HUES64 (cell line): ENCODE results near the gene TBX3.

ENCODE experiments used
- H3K27ac ChIP-seq: 2 replicates; pipeline ENCODE4 v1.7.0; 2013; ENCODE audit warnings: low read depth, low read length, inconsistent platforms
- H3K27me3 ChIP-seq: 2 replicates; pipeline ENCODE4 v1.6.1; 2013; ENCODE audit warnings: mild to moderate bottlenecking, low read length; ENCODE audit not compliant: insufficient read depth
- H3K36me3 ChIP-seq: 2 replicates; pipeline ENCODE4 v1.6.1; 2013; ENCODE audit warnings: mild to moderate bottlenecking, low read length; ENCODE audit not compliant: insufficient read depth
- H3K4me1 ChIP-seq: 2 replicates; pipeline ENCODE4 v1.6.1; 2013; ENCODE audit warnings: mild to moderate bottlenecking, low read length, moderate library complexity; ENCODE audit not compliant: insufficient read depth
- H3K4me3 ChIP-seq: 2 replicates; pipeline ENCODE4 v1.5.1; 2013; ENCODE audit warnings: mild to moderate bottlenecking, low read length, moderate library complexity
- H3K9ac ChIP-seq: 2 replicates; pipeline ENCODE4 v1.6.1; 2013; ENCODE audit warnings: mild to moderate bottlenecking, low read depth, low read length
- H3K9me3 ChIP-seq: 2 replicates; pipeline ENCODE4 v1.6.1; 2013; ENCODE audit warnings: low read depth, low read length; ENCODE audit not compliant: insufficient read depth
- WGBS: fragments of 150-250, 120-280 bp; methylation state at CpG from one replicate; pipeline ENCODE4 v1.1.7; 2013; ENCODE audit warnings: missing lambda C conversion rate; 5-methylcytosine and 5-hydroxymethylcytosine counted together

TBX3 gene

GRCh38 chr12:114682106-114682784 is 1.7 kb downstream of the TBX3 start:
- H3K27me3 ChIP-seq: peaks cover 98% of the 10 kb centered on the region
- H3K27ac ChIP-seq: no peak overlapping the region
- peak overlapping the region; percentile 58 for H3K4me3 ChIP-seq
- H3K9me3 ChIP-seq: no peaks in the 10 kb centered on the region
- 3% methylated on average over 10 of the region's 10 CpGs for WGBS
- H3K4me1 ChIP-seq: peaks cover 67% of the 10 kb centered on the region
- H3K36me3 ChIP-seq: no peaks in the 10 kb centered on the region
- H3K9ac ChIP-seq: no peak overlapping the region

- H3K27ac ChIP-seq: no peak overlapping the region
- no peaks in the 10 kb centered on the region for H3K36me3 ChIP-seq
- H3K27me3 ChIP-seq: peaks cover 98% of the 10 kb centered on the region
- no peaks in the 10 kb centered on the region for H3K9me3 ChIP-seq
- WGBS: 6% methylated on average over 14 of the region's 17 CpGs
- H3K9ac ChIP-seq: no peak overlapping the region
- peak overlapping the region; percentile 58; the same call in 1 of the 2 replicates for H3K4me3 ChIP-seq
- H3K4me1 ChIP-seq: peaks cover 65% of the 10 kb centered on the region
Observed at GRCh38 chr12:114681116-114681871, 2.7 kb downstream of the TBX3 start.

DNA sequence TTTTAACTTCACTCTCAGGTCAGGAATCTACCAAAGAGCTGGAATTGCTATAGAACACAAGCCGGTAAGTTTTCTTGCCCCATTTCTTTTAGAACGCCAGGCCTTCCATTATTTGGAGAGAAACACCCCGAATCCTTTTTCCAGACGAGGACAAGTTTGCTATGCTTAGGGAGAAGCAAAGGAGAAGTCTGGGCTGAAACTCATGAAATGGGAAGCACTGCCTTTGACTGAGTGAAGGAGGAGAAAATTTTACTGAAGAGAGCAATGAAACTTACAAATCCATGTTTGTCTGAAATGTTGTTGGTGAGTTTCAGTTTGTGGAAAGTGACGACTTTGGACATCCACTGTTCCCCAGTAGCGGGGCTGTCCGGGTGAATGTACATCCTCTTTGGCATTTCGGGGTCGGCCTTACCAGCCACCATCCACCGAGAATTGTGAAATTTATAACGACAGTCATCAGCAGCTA is 3.3 kb downstream of the TBX3 start:
- Histone ChIP-seq H3K4me3 (no peak overlapping the region), H3K27ac (no peak overlapping the region), H3K9me3 (no peaks in the 10 kb centered on the region), H3K4me1 (peaks cover 67% of the 10 kb centered on the region), H3K36me3 (no peaks in the 10 kb centered on the region), H3K27me3 (peaks cover 98% of the 10 kb centered on the region), H3K9ac (no peak overlapping the region)
- 4% methylated on average over 11 of the region's 11 CpGs for WGBS

- peaks cover 98% of the 10 kb centered on the region for H3K27me3 ChIP-seq
- no peak overlapping the region for H3K27ac ChIP-seq
- H3K9ac ChIP-seq: no peak overlapping the region
- peaks cover 66% of the 10 kb centered on the region for H3K4me1 ChIP-seq
- H3K4me3 ChIP-seq: no peak overlapping the region; the same call in 1 of the 2 replicates
- no peaks in the 10 kb centered on the region for H3K9me3 ChIP-seq
- H3K36me3 ChIP-seq: no peaks in the 10 kb centered on the region
- 4% methylated on average over 10 of the region's 11 CpGs for WGBS
Observed at GRCh38 chr12:114679942-114680341, 4.0 kb downstream of the TBX3 start.

GRCh38 chr12:114679452-114679875 is 4.5 kb downstream of the TBX3 start:
- H3K9me3 ChIP-seq: no peaks in the 10 kb centered on the region
- peaks cover 65% of the 10 kb centered on the region for H3K4me1 ChIP-seq
- H3K36me3 ChIP-seq: no peaks in the 10 kb centered on the region
- H3K27ac ChIP-seq: no peak overlapping the region
- H3K9ac ChIP-seq: no peak overlapping the region
- 0 out of 2 replicates have a peak overlapping the region, but pooled peaks have one; percentile 3 for H3K4me3 ChIP-seq
- WGBS: 2% methylated on average over 10 of the region's 10 CpGs
- peaks cover 98% of the 10 kb centered on the region for H3K27me3 ChIP-seq

- no peaks in the 10 kb centered on the region for H3K36me3 ChIP-seq
- H3K9me3 ChIP-seq: no peaks in the 10 kb centered on the region
- peaks cover 100% of the 10 kb centered on the region for H3K27me3 ChIP-seq
- H3K27ac ChIP-seq: no peak overlapping the region
- 62% methylated on average over 2 of the region's 2 CpGs for WGBS
- H3K9ac ChIP-seq: no peak overlapping the region
- H3K4me1 ChIP-seq: peaks cover 65% of the 10 kb centered on the region
- no peak overlapping the region for H3K4me3 ChIP-seq
Observed at GRCh38 chr12:114678718-114679117, 5.3 kb downstream of the TBX3 start.

DNA sequence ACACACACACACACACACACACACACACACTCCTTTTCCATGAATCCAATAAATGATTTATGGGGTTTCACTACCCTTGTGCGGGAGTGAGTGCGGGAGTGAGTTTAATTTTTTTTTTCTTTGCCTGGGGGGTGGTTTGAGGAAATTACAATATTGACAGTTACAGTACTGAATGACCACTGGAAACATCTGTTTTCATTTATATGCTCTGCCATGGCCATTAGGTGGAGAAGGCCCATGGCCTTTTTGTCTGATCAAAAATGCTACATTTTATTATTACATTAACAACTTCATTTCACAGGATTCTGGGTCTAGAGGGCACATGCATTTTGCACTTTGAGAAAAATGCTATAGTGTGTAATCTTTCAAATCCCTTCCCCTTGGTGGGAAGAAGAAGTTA is 5.9 kb downstream of the TBX3 start:
- no peak overlapping the region for H3K9ac ChIP-seq
- peaks cover 58% of the 10 kb centered on the region for H3K4me1 ChIP-seq
- H3K27me3 ChIP-seq: peaks cover 100% of the 10 kb centered on the region
- no peak overlapping the region for H3K4me3 ChIP-seq
- WGBS: 79% methylated on average over 2 of the region's 2 CpGs
- H3K27ac ChIP-seq: no peak overlapping the region
- no peaks in the 10 kb centered on the region for H3K9me3 ChIP-seq
- no peaks in the 10 kb centered on the region for H3K36me3 ChIP-seq

DNA sequence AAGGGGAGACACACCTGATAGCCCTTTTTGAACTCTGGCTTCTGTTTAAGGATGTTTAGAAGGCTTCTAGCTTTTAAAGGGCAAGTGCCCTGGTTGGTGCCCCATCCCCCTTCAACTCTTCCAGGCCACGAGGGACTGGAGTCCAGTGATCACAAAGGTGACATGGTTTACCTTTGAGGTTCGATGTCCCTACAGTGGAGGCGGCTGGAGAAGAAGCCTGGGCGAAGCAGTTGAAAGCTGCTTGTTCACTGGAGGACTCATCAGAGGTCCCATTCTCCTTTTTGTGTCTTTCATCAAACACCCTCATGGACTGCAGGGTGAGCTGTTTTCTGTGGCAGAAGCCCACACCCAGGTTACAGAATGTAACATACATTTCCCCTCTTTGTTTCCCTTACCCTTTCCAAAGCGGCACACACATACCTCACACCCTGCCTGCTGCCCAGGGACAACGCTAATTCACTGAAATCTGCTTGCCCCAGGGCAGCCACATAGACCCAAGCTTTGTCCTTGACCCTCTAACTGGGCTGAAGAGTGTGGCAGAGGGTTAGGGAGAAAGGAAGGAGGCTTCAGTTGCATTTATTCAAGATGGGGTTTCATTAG is 7.7 kb downstream of the TBX3 start:
- Histone ChIP-seq H3K4me1 (peaks cover 48% of the 10 kb centered on the region), H3K27ac (no peak overlapping the region), H3K36me3 (no peaks in the 10 kb centered on the region), H3K9ac (no peak overlapping the region), H3K9me3 (no peaks in the 10 kb centered on the region), H3K27me3 (peaks cover 100% of the 10 kb centered on the region), H3K4me3 (no peak overlapping the region; the same call in 1 of the 2 replicates)
- WGBS: 15% methylated on average over 6 of the region's 6 CpGs

- no peak overlapping the region for H3K9ac ChIP-seq
- no peaks in the 10 kb centered on the region for H3K9me3 ChIP-seq
- no peaks in the 10 kb centered on the region for H3K36me3 ChIP-seq
- WGBS: 11% methylated on average over 70 of the region's 70 CpGs
- peaks cover 100% of the 10 kb centered on the region for H3K27me3 ChIP-seq
- H3K4me1 ChIP-seq: peaks cover 40% of the 10 kb centered on the region
- H3K4me3 ChIP-seq: peak overlapping the region; percentile 24
- no peak overlapping the region for H3K27ac ChIP-seq
Observed at GRCh38 chr12:114674251-114675047, 9.5 kb downstream of the TBX3 start.

- Histone ChIP-seq H3K27ac (no peak overlapping the region), H3K9me3 (no peaks in the 10 kb centered on the region), H3K27me3 (peaks cover 99% of the 10 kb centered on the region), H3K4me3 (peak overlapping the region; percentile 24), H3K36me3 (no peaks in the 10 kb centered on the region), H3K4me1 (peaks cover 35% of the 10 kb centered on the region), H3K9ac (no peak overlapping the region)
- WGBS: 31% methylated on average over 12 of the region's 12 CpGs
Observed at GRCh38 chr12:114673901-114674250, 10.1 kb downstream of the TBX3 start.
